Neural progenitor cell (in vitro differentiated cells): Measurements from ENCODE around the gene HMGB4. TPM values are rescaled to one million over a fixed set of nuclear protein-coding genes. Genes with fewer than 3 reads are reported as not detected.

Source experiments
- DNase-seq: peaks from one replicate; pipeline ENCODE4 v3.0.0-alpha.2; 2016; ENCODE audit warnings: low spot score
- H2AFZ ChIP-seq: fragments of 200-600 bp; sonication (generic); replicated peaks from 2 replicates; pipeline ENCODE4 v1.6.1; 2016; ENCODE audit warnings: antibody characterized with exemption
- H3F3A ChIP-seq: fragments of 200-600 bp; sonication (generic); 2 replicates; pipeline ENCODE4 v1.6.1; 2016; ENCODE audit warnings: antibody characterized with exemption, low read depth
- H3K27ac ChIP-seq: fragments of 200-600 bp; sonication (generic); 2 replicates; pipeline ENCODE4 v1.5.1; 2016; ENCODE audit warnings: mild to moderate bottlenecking
- H3K27me3 ChIP-seq: fragments of 200-600 bp; sonication (generic); 2 replicates; pipeline ENCODE4 v1.6.1; 2016; ENCODE audit warnings: mild to moderate bottlenecking, moderate library complexity
- H3K36me3 ChIP-seq: fragments of 200-600 bp; sonication (generic); 2 replicates; pipeline ENCODE4 v1.5.1; 2016
- H3K4me1 ChIP-seq: fragments of 200-600 bp; sonication (generic); 2 replicates; pipeline ENCODE4 v1.6.1; 2016; ENCODE audit warnings: mixed run types
- H3K4me2 ChIP-seq: fragments of 200-600 bp; sonication (generic); 2 replicates; pipeline ENCODE4 v1.6.1; 2016
- H3K4me3 ChIP-seq: fragments of 200-600 bp; sonication (generic); 2 replicates; pipeline ENCODE4 v1.5.1; 2016
- H3K79me2 ChIP-seq: fragments of 200-600 bp; sonication (generic); 2 replicates; pipeline ENCODE4 v1.6.1; 2016; ENCODE audit warnings: low read depth
- H3K9ac ChIP-seq: fragments of 200-600 bp; sonication (generic); 2 replicates; pipeline ENCODE4 v1.6.1; 2016
- H3K9me3 ChIP-seq: fragments of 200-600 bp; sonication (generic); 2 replicates; pipeline ENCODE4 v1.5.1; 2016; ENCODE audit warnings: low read depth
- H4K20me1 ChIP-seq: fragments of 200-600 bp; sonication (generic); 2 replicates; pipeline ENCODE4 v1.6.1; 2016; ENCODE audit warnings: low read depth
- H3K27ac Mint-ChIP-seq: 3 replicates; pipeline ENCODE4 v1.8.0; 2021; ENCODE audit warnings: mixed read lengths
- H3K27me3 Mint-ChIP-seq: 2 replicates; pipeline ENCODE4 v1.8.0; 2022; ENCODE audit warnings: low read depth, mild to moderate bottlenecking, inconsistent platforms, moderate library complexity, mixed read lengths; ENCODE audit not compliant: insufficient read depth
- H3K36me3 Mint-ChIP-seq: 3 replicates; pipeline ENCODE4 v1.8.0; 2021; ENCODE audit warnings: mixed read lengths
- H3K4me1 Mint-ChIP-seq: 3 replicates; pipeline ENCODE4 v1.8.0; 2021; ENCODE audit warnings: mixed read lengths
- H3K4me3 Mint-ChIP-seq: 3 replicates; pipeline ENCODE4 v1.8.0; 2021; ENCODE audit warnings: mild to moderate bottlenecking, moderate library complexity, mixed read lengths
- H3K9me3 Mint-ChIP-seq: 3 replicates; pipeline ENCODE4 v1.8.0; 2020; ENCODE audit warnings: mixed read lengths
- EZH2 ChIP-seq: fragments of 200-600 bp; sonication (generic); IDR thresholded peaks from 2 replicates; pipeline ENCODE4 v1.6.1; 2017; ENCODE audit warnings: antibody characterized with exemption, mild to moderate bottlenecking, moderate library complexity
- EZH2phosphoT487 ChIP-seq: fragments of 200-600 bp; sonication (generic); IDR thresholded peaks from 2 replicates; pipeline ENCODE4 v1.6.1; 2017; ENCODE audit warnings: antibody characterized with exemption
- total RNA-seq: library from RNA; depleted of rRNA; stranded (reverse); fragments of >200 nt; gene quantifications from 2 replicates; pipeline ENCODE4 v1.2.3, GENCODE V29; 2015; ENCODE audit warnings: low replicate concordance
- TF ChIP-seq, protein P1 (sequence below): fragments of 200-600 bp; sonication (generic); IDR thresholded peaks from 2 replicates; pipeline ENCODE4 v1.5.1; 2017; ENCODE audit warnings: antibody characterized with exemption, mild to moderate bottlenecking

Gene HMGB4
- total RNA-seq, 1 donor from 2014 or later = not detected

DNA sequence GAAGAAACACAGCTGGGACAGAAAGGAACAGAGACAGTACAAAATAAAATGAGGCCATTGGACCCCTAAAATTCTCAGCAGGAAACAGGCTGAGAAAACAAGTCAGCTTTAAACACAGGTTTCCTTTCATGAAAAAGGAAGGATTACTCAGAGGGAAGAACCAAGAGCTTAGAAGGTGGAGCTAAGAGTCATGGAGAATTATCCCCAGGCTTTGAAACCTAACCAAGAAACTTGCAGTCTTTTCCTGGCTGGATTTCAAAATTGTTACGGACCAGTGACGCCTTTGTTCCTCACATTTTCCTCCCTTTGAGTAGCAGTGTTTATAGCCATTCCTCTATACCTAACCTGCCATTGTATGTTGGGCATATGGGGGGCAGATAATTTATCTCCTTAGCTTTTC, 8.8 kb downstream of the HMGB4 start:
- TF ChIP-seq, protein P1, sequence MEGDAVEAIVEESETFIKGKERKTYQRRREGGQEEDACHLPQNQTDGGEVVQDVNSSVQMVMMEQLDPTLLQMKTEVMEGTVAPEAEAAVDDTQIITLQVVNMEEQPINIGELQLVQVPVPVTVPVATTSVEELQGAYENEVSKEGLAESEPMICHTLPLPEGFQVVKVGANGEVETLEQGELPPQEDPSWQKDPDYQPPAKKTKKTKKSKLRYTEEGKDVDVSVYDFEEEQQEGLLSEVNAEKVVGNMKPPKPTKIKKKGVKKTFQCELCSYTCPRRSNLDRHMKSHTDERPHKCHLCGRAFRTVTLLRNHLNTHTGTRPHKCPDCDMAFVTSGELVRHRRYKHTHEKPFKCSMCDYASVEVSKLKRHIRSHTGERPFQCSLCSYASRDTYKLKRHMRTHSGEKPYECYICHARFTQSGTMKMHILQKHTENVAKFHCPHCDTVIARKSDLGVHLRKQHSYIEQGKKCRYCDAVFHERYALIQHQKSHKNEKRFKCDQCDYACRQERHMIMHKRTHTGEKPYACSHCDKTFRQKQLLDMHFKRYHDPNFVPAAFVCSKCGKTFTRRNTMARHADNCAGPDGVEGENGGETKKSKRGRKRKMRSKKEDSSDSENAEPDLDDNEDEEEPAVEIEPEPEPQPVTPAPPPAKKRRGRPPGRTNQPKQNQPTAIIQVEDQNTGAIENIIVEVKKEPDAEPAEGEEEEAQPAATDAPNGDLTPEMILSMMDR = no peak
- peak; percentile 93 for TF ChIP-seq EZH2phosphoT487
- Mint-ChIP-seq H3K4me3 (peak overlapping the region; percentile 2), H3K36me3 (no peaks in the 10 kb centered on the region), H3K27ac (peak overlapping the region; percentile 23), H3K27me3 (peaks cover 5% of the 10 kb centered on the region), H3K9me3 (peaks cover 11% of the 10 kb centered on the region), H3K4me1 (peaks cover 31% of the 10 kb centered on the region)
- Histone ChIP-seq H3K4me1 (peaks cover 14% of the 10 kb centered on the region), H3K4me2 (peak overlapping the region; percentile 59), H3K4me3 (no peak overlapping the region), H4K20me1 (peaks cover 36% of the 10 kb centered on the region), H3K9me3 (no peaks in the 10 kb centered on the region), H3K36me3 (no peaks in the 10 kb centered on the region), H2AFZ (no peak overlapping the region), H3K79me2 (no peaks in the 10 kb centered on the region), H3K27me3 (peaks cover 89% of the 10 kb centered on the region), H3K27ac (peak overlapping the region; percentile 89), H3F3A (peaks cover 26% of the 10 kb centered on the region), H3K9ac (no peak overlapping the region)
- DNase-seq = peak; percentile 76

DNA sequence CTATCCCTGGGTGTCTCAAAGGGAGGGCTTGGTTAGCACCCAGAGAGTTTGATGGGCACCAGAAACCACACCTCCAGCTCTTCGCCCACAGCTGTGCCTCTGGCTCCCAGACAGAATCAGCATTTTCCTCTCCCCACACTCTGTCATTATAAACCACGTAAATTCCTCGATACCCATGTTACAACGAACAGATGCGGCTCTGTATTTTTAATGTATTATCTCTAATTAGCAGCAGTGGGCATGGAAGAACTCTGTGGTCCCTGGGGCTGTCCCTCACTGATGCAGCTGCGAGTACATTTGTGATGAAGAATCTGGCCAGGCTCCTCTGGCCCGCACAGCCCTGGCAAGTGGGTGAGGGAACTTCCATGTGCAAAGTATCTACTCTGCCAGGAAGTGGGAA, 10.8 kb downstream of the HMGB4 start:
- Histone ChIP-seq H3K36me3 (no peaks in the 10 kb centered on the region), H3K9me3 (no peaks in the 10 kb centered on the region), H3K4me2 (no peak overlapping the region), H3F3A (peaks cover 21% of the 10 kb centered on the region), H3K9ac (no peak overlapping the region), H2AFZ (no peak overlapping the region), H3K4me3 (no peak overlapping the region), H3K27ac (no peak overlapping the region), H3K27me3 (peaks cover 77% of the 10 kb centered on the region), H4K20me1 (peaks cover 48% of the 10 kb centered on the region), H3K79me2 (no peaks in the 10 kb centered on the region), H3K4me1 (peaks cover 10% of the 10 kb centered on the region)
- no peak for DNase-seq
- H3K27me3 Mint-ChIP-seq = peaks cover 5% of the 10 kb centered on the region
- peaks cover 37% of the 10 kb centered on the region for H3K4me1 Mint-ChIP-seq
- TF ChIP-seq EZH2phosphoT487 (no peak), EZH2 (no peak)
- TF ChIP-seq, protein P1 = no peak
- no peaks in the 10 kb centered on the region for H3K36me3 Mint-ChIP-seq
- peaks cover 10% of the 10 kb centered on the region for H3K9me3 Mint-ChIP-seq
- no peak overlapping the region for H3K4me3 Mint-ChIP-seq
- H3K27ac Mint-ChIP-seq = no peak overlapping the region

DNA sequence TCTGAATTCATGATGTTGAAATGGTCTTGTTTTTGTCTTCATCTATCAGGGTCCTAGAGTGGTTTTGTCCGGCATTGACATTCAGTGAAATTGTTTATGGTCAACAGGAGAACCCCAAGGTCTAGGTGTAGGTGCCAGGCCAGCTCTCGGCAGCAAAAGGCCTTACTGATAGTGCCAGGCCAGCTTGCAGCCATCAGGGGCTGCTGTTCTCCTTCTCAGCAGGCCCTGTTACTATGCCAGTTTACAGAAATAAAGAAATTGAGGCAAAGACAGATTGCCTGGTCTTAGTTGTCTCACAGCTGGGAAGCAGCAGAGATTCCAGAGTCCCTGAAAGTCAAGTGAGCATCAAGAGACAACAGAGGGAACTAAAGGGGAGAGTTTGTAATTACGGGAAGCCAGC, 12.0 kb downstream of the HMGB4 start:
- Histone ChIP-seq H3K36me3 (no peaks in the 10 kb centered on the region), H3K4me3 (no peak overlapping the region), H3K27ac (no peak overlapping the region), H3K4me1 (peaks cover 10% of the 10 kb centered on the region), H4K20me1 (peaks cover 53% of the 10 kb centered on the region), H3K4me2 (no peak overlapping the region), H3K27me3 (peaks cover 65% of the 10 kb centered on the region), H3F3A (peaks cover 21% of the 10 kb centered on the region), H3K9ac (no peak overlapping the region), H3K9me3 (no peaks in the 10 kb centered on the region), H3K79me2 (no peaks in the 10 kb centered on the region), H2AFZ (no peak overlapping the region)
- H3K9me3 Mint-ChIP-seq = peaks cover 10% of the 10 kb centered on the region
- no peaks in the 10 kb centered on the region for H3K36me3 Mint-ChIP-seq
- peaks cover 3% of the 10 kb centered on the region for H3K27me3 Mint-ChIP-seq
- H3K4me1 Mint-ChIP-seq = peaks cover 35% of the 10 kb centered on the region
- TF ChIP-seq EZH2 (no peak), EZH2phosphoT487 (no peak)
- TF ChIP-seq, protein P1 = peak; percentile 38
- no peak overlapping the region for H3K27ac Mint-ChIP-seq
- no peak for DNase-seq
- H3K4me3 Mint-ChIP-seq = no peak overlapping the region
